IPS-11a (cell line): ENCODE data around the gene FAT3.

Experiments used
- H3K4me3 ChIP-seq: one replicate; pipeline ENCODE4 v1.5.1; 2013; ENCODE audit warnings: low read depth, low read length, control low read depth

FAT3 gene

GRCh38 chr11:92227230-92227814 lies 2.7 kb downstream of the FAT3 start:
- H3K4me3 ChIP-seq, result peak overlapping the region; percentile 83

GRCh38 chr11:92227959-92228935 lies 3.6 kb downstream of the FAT3 start:
- no peak overlapping the region for H3K4me3 ChIP-seq

GRCh38 chr11:92236856-92237255 lies 12.2 kb downstream of the FAT3 start:
- no peak overlapping the region for H3K4me3 ChIP-seq

GRCh38 chr11:92240916-92241315 lies 16.3 kb downstream of the FAT3 start:
- H3K4me3 ChIP-seq, result no peak overlapping the region

GRCh38 chr11:92245700-92246271 lies 21.2 kb downstream of the FAT3 start:
- H3K4me3 ChIP-seq, result no peak overlapping the region

- H3K4me3 ChIP-seq, result no peak overlapping the region
Observed at GRCh38 chr11:92246630-92247029, 22.0 kb downstream of the FAT3 start.

GRCh38 chr11:92249156-92249753 lies 24.6 kb downstream of the FAT3 start:
- no peak overlapping the region for H3K4me3 ChIP-seq

- H3K4me3 ChIP-seq, result no peak overlapping the region
Observed at GRCh38 chr11:92251980-92252379, 27.4 kb downstream of the FAT3 start.

GRCh38 chr11:92253421-92253820 lies 28.8 kb downstream of the FAT3 start:
- no peak overlapping the region for H3K4me3 ChIP-seq

GRCh38 chr11:92253945-92254344 lies 29.3 kb downstream of the FAT3 start:
- H3K4me3 ChIP-seq, result no peak overlapping the region

GRCh38 chr11:92257536-92257935 lies 32.9 kb downstream of the FAT3 start:
- H3K4me3 ChIP-seq, result no peak overlapping the region

GRCh38 chr11:92259861-92260260 lies 35.2 kb downstream of the FAT3 start:
- H3K4me3 ChIP-seq, result no peak overlapping the region

GRCh38 chr11:92264350-92264749 lies 39.7 kb downstream of the FAT3 start:
- no peak overlapping the region for H3K4me3 ChIP-seq

- no peak overlapping the region for H3K4me3 ChIP-seq
Observed at GRCh38 chr11:92266806-92267205, 42.2 kb downstream of the FAT3 start.

- H3K4me3 ChIP-seq, result no peak overlapping the region
Observed at GRCh38 chr11:92267278-92267677, 42.7 kb downstream of the FAT3 start.

- no peak overlapping the region for H3K4me3 ChIP-seq
Observed at GRCh38 chr11:92267968-92268367, 43.4 kb downstream of the FAT3 start.

- H3K4me3 ChIP-seq, result no peak overlapping the region
Observed at GRCh38 chr11:92268546-92268945, 43.9 kb downstream of the FAT3 start.

- no peak overlapping the region for H3K4me3 ChIP-seq
Observed at GRCh38 chr11:92269021-92269420, 44.4 kb downstream of the FAT3 start.

GRCh38 chr11:92269841-92270240 lies 45.2 kb downstream of the FAT3 start:
- no peak overlapping the region for H3K4me3 ChIP-seq

GRCh38 chr11:92272651-92273050 lies 48.0 kb downstream of the FAT3 start:
- no peak overlapping the region for H3K4me3 ChIP-seq
